CD4-positive, alpha-beta T cell (primary cell): ENCODE results near the gene MTUS2. TPM values are rescaled to one million over a fixed set of nuclear protein-coding genes. Genes with fewer than 3 reads are reported as not detected.

Experiments
- ATAC-seq: fragments of 200-7000 bp; cut with Tn5 transposase; one replicate; pipeline ENCODE4 v1.10.0; 2022; ENCODE audit warnings: mild to moderate bottlenecking; ENCODE audit not compliant: poor library complexity
- CTCF ChIA-PET: fragments of 350-600 bp; sonication (Branson Sonifier 250); formaldehyde crosslinking; loops from one replicate; lab custom pipeline; 2021; ENCODE audit warnings: antibody characterized with exemption, inconsistent platforms; lab: Charles Lee
- POLR2A ChIA-PET: fragments of 350-600 bp; sonication (Branson Sonifier 250); formaldehyde crosslinking; loops from one replicate; lab custom pipeline; 2021; ENCODE audit warnings: antibody characterized with exemption, inconsistent platforms; lab: Charles Lee
- DNase-seq, 14 experiments: peaks; one replicate each; pipeline ENCODE4 v3.0.0-alpha.2; 2013 to 2020; ENCODE audit warnings: mixed read lengths in 2 of 14
- H3K27ac ChIP-seq, 2 donors: one replicate each; pipeline versions ENCODE4 v1.5.1 to v1.7.0; 2013; ENCODE audit warnings: low read length in 2 of 2, low read depth in 1 of 2, mild to moderate bottlenecking in 1 of 2
- H3K27me3 ChIP-seq, 2 experiments: 1 replicate in 1 of 2; 2 replicates in 1 of 2; pipeline versions ENCODE4 v1.6.1 to v1.7.0; 2013; ENCODE audit warnings: low read length in 2 of 2, control low read depth in 1 of 2, mild to moderate bottlenecking in 1 of 2, moderate library complexity in 1 of 2; ENCODE audit not compliant: insufficient read depth in 2 of 2, control insufficient read depth in 1 of 2
- H3K36me3 ChIP-seq: one replicate; pipeline ENCODE4 v1.6.1; 2013; ENCODE audit warnings: low read length, control low read depth; ENCODE audit not compliant: insufficient read depth
- H3K4me1 ChIP-seq: one replicate; pipeline ENCODE4 v1.6.1; 2013; ENCODE audit warnings: low read length, control low read depth; ENCODE audit not compliant: insufficient read depth
- H3K4me3 ChIP-seq: one replicate; pipeline ENCODE4 v1.5.1; 2013; ENCODE audit warnings: mild to moderate bottlenecking, low read length, moderate library complexity
- H3K9me3 ChIP-seq, 2 experiments: 1 replicate in 1 of 2; 2 replicates in 1 of 2; pipeline versions ENCODE4 v1.6.1 to v1.7.0; 2013; ENCODE audit warnings: low read length in 2 of 2, mild to moderate bottlenecking in 2 of 2, control low read depth in 1 of 2, moderate library complexity in 1 of 2; ENCODE audit not compliant: control insufficient read depth in 1 of 2, insufficient read depth in 1 of 2
- H3K27ac Mint-ChIP-seq: one replicate; pipeline ENCODE4 v1.8.0; 2020; ENCODE audit warnings: mixed read lengths
- H3K27me3 Mint-ChIP-seq: one replicate; pipeline ENCODE4 v1.8.0; 2021; ENCODE audit warnings: mixed read lengths
- H3K36me3 Mint-ChIP-seq: one replicate; pipeline ENCODE4 v1.8.0; 2021; ENCODE audit warnings: low read depth, mixed read lengths
- H3K4me1 Mint-ChIP-seq: one replicate; pipeline ENCODE4 v1.8.0; 2021; ENCODE audit warnings: low read depth, mixed read lengths
- H3K4me3 Mint-ChIP-seq: one replicate; pipeline ENCODE4 v1.8.0; 2020; ENCODE audit warnings: mild to moderate bottlenecking, mixed read lengths
- H3K9me3 Mint-ChIP-seq: one replicate; pipeline ENCODE4 v1.8.0; 2020; ENCODE audit warnings: mixed read lengths
- CTCF ChIP-seq: fragments of 200-600 bp; IDR thresholded peaks from one replicate; pipeline ENCODE4 v1.8.0; 2022; ENCODE audit warnings: antibody characterized with exemption, mild to moderate bottlenecking
- intact Hi-C, 2 experiments: fragments of 100-400 bp; cut with DNase I in 1 of 2; cut with micrococcal nuclease in 1 of 2; formaldehyde crosslinking; loops; one replicate each; pipeline versions ENCODE4 v1.15.1 to v1.9.0; 2023 to 2025; cut with DNase I, micrococcal nuclease
- total RNA-seq, 174 experiments: library from RNA in 2 of 174; stranded (reverse) in 2 of 174; gene quantifications; one replicate each; pipeline ENCODE4 v1.2.3 and lab custom pipeline; 2021 to 2026

The MTUS2 gene
- total RNA-seq, 2 experiments from 2014 or later = 0.38 to 0.81 TPM

- H3K27me3 Mint-ChIP-seq = peaks cover 41% of the 10 kb centered on the region
- POLR2A ChIA-PET = no interaction called here
- no peak overlapping the region for H3K4me3 Mint-ChIP-seq
- no peaks in the 10 kb centered on the region for H3K36me3 Mint-ChIP-seq
- Histone ChIP-seq H3K27me3 (peaks cover 4% of the 10 kb centered on the region in 2 experiments), H3K27ac (no peak overlapping the region), H3K4me3 (no peak overlapping the region), H3K9me3 (no peaks in the 10 kb centered on the region), H3K36me3 (no peaks in the 10 kb centered on the region), H3K4me1 (no peaks in the 10 kb centered on the region)
- no peak for DNase-seq
- no peak for TF ChIP-seq CTCF
- ATAC-seq = no peak
- H3K4me1 Mint-ChIP-seq = peaks cover 3% of the 10 kb centered on the region
- no peaks in the 10 kb centered on the region for H3K9me3 Mint-ChIP-seq
- H3K27ac Mint-ChIP-seq = no peak overlapping the region
- CTCF ChIA-PET = no interaction called here
- intact Hi-C loops = no loop called here
Observed at GRCh38 chr13:29491248-29491647, 671.1 kb downstream of the MTUS2 start.

- Histone ChIP-seq H3K27me3 (peaks cover 5 to 9% of the 10 kb centered on the region in 2 experiments), H3K27ac (no peak overlapping the region), H3K9me3 (no peaks in the 10 kb centered on the region), H3K36me3 (no peaks in the 10 kb centered on the region), H3K4me1 (no peaks in the 10 kb centered on the region), H3K4me3 (no peak overlapping the region)
- ATAC-seq (no peak), DNase-seq (no peak)
- Mint-ChIP-seq H3K4me1 (peaks cover 7% of the 10 kb centered on the region), H3K4me3 (no peak overlapping the region), H3K27ac (no peak overlapping the region), H3K9me3 (no peaks in the 10 kb centered on the region), H3K27me3 (peaks cover 39% of the 10 kb centered on the region), H3K36me3 (no peaks in the 10 kb centered on the region)
- ChIA-PET POLR2A (no interaction called here), CTCF (no interaction called here)
- TF ChIP-seq CTCF = no peak
- intact Hi-C loops = no loop called here
Observed at GRCh38 chr13:29493796-29494195, 673.7 kb downstream of the MTUS2 start.

GRCh38 chr13:29494520-29494919 is 674.4 kb downstream of the MTUS2 start:
- Mint-ChIP-seq H3K36me3 (no peaks in the 10 kb centered on the region), H3K27me3 (peaks cover 41% of the 10 kb centered on the region), H3K4me3 (no peak overlapping the region), H3K9me3 (no peaks in the 10 kb centered on the region), H3K27ac (no peak overlapping the region), H3K4me1 (peaks cover 7% of the 10 kb centered on the region)
- TF ChIP-seq CTCF = no peak
- ChIA-PET POLR2A (no interaction called here), CTCF (no interaction called here)
- no peak overlapping the region for H3K27ac ChIP-seq
- no peaks in the 10 kb centered on the region for H3K36me3 ChIP-seq
- intact Hi-C loops = no loop called here
- no peaks in the 10 kb centered on the region for H3K4me1 ChIP-seq
- DNase-seq (no peak), ATAC-seq (no peak)
- H3K27me3 ChIP-seq = peaks cover 5 to 9% of the 10 kb centered on the region in 2 experiments
- H3K9me3 ChIP-seq = no peaks in the 10 kb centered on the region
- no peak overlapping the region for H3K4me3 ChIP-seq
